T-helper 2 cell treated with Interferon-gamma antibody and Interleukin-4, amounts not matched to agents 100 ng/mL and 5 ng/mL, for 36 hours (primary cell): ENCODE data around the gene TTC13. TPM values are rescaled to one million over a fixed set of nuclear protein-coding genes. Genes with fewer than 3 reads are reported as not detected.
"Not testable (repeated sequence)": the region's sequence is repeated elsewhere in the genome, so short reads cannot be mapped to it uniquely, and the experiment has no call there.

Experiments used
- intact Hi-C: fragments of 100-400 bp; cut with micrococcal nuclease; formaldehyde crosslinking; loops from one replicate; pipeline ENCODE4 v1.15.1; 2023
- total RNA-seq: library from RNA; stranded (reverse); gene quantifications from 2 replicates; pipeline ENCODE4 v1.2.3, GENCODE V29; 2022

TTC13 gene
- total RNA-seq, 1 donor from 2014 or later = 29.1 TPM

DNA sequence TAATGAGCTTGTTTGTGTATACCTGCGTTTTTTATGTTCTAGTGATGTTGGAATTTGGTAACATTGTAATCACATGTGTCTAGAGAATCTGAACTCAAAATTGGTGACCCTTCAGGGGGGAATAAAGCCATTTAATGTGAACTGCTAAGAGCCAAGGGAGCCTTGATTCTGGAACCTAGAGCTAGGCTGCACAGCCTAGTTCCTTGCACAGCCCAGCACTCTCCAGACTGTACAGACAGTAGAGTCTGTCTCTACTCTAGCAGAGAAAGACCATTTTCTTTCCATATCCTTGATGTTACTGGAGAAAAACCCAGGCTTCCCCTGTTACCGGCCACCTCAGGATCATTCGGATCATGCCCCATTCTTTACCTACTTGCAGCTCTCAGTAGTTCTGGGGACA, 8.8 kb upstream of the TTC13 start:
- intact Hi-C loops = no loop called here

DNA sequence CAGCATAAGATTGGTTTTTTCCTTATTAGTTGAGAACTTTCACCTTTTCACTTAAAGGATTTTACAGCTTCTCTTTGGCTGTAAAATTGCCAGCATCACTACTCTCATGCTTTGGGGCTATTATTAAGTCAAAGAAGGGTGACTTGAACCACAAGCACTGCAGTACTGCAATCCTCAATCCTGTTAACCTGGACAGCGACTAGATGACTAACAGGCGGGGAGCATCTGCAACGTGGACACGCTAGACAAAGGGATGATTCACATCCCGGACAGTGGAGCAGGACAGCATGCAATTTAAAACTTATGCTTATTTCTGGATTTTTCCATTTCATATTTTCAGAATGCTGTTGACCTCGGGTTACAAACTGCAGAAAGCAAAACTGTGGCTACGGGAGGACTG, 8.3 kb upstream of the TTC13 start:
- intact Hi-C loops = no loop called here

DNA sequence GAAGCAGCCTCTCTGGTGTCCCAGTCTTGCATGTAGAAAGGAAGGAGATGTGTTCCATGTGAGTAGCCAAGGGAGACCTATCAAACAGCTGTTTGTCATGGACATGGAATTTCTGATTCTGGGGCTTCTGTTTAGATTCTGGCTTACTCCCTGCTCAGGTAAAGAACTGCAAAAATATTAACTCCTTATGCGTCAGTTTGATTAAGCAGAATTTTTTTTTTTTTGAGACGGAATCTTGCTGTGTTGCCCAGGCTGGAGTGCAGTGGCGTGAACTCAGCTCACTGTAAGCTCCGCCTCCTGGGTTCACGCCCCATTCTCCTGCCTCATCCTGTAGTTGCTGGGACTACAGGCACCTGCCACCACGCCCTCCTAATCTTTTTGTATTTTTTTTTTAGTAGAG, 7.0 kb upstream of the TTC13 start:
- intact Hi-C loops = no loop called here

DNA sequence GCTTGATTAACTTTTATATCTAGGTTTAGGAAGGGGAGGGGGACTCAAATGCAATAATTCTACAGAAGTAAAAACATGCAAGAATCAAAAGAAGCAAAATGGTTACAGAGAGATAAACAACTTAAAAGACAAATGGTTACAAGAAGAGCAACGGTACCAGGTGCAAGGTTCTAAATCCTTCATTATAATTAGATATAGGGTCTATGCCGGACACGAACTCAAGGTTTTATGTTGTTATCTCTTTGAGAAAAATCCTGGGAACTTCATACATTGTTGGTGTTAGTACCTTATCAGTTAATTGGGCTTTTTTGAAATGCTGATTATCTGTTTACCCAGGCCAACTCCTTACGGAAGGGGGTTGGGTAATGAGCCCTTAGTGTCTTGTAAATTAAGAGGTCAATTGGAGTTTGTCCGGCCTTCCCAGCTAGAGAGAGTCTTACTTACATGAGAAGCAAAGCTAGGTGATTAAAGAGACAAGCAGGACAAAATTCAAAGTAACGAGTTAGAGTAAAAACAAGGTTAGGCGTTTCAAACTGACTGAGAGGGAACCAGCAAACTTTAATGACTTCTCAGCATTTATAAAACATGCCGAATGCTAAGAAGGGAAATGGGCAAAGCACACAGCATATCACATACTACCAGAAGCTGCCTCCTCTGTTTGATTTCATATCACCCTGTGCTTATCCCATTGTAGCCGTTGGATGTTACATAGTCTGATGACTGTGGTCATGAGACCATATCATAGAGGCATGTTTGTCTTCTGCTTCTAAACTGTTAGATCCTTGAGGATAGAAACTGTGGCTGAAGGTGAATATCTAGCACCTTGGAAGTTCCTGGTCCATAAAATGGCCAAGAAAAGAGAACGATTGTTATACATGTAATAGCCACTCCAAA, 6.2 kb upstream of the TTC13 start:
- intact Hi-C loops = not testable (repeated sequence)

DNA sequence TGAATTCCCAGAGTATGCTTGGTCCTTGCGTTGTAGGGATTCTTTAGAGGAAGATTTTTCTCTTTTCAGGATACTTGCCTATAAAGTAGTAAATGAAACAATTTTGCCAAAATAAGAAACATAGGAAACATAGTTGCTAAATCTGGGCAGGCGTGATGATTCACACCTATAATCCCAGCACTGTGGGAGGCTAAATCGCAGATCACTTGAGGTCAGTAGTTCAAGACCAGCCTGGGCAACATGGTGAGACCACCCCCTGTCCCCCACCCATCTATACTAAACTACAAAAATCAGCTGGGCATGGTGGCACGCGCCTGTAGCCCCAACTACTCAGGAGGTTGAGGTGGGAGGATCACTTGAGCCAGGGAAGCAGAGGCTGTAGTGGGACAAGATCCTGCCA, 5.2 kb upstream of the TTC13 start:
- intact Hi-C loops = no loop called here

DNA sequence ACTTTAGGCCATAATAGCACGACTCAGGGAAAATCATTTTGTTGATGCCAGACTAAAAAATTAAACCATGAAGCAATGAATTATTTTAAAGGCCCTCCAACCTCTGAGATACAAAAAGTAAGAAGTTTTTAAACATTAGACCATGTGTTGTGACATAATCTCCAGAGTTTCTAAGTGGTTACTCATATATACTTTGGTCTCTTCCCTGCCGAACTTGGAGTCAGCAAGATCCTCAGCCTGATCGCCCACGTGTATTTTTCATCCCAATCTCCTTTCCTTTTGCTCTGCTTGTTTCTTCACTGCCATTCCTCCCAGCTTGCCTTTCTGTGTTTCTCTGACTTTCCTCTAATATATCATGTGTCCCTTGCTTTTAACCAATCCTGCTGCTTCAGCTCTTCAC, 4.0 kb upstream of the TTC13 start:
- intact Hi-C loops = no loop called here

DNA sequence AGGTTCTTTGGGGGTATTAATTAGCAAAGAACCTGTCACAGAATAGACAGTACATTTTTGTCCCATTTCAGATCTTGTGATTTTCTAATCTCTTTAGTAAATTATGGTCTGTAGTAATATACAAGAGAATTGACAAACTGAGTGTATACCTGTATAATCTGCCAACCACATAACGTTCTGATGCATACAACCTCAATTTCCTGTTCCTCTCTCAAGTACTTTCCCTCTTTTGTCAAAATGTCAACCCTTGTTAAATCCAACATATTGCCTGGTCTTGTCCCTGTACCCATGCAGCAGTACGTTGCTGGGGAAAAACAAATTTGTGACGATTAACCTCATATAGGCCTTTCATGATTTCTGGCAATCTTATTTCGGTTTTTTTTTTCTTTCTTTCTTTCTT, 1.3 kb upstream of the TTC13 start:
- intact Hi-C loops = loop anchor here (1.0 to 5.0 kb wide), 8 partner anchors 43 to 549 kb away; partner anchors contain the start of genes C1orf198, COG2, GNPAT and SPRTN

DNA sequence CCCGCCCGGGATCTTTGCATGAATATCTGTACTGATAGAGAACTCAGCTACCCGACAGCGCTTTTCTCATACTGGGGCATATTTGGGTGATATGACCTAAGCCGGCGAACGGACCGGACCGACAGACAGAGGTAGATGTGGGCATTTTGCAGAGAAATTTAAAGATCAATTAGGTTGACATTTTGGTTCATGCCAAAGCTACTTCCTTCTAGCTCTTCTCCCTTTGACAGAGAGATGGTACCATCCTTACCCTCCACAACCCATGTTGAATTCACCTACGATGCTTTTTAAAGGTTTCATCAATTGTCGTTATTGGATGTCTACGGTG, 692 bp upstream of the TTC13 start:
- intact Hi-C loops = loop anchor here (1.0 to 5.0 kb wide), 8 partner anchors 42 to 549 kb away; partner anchors contain the start of genes C1orf198, COG2, GNPAT and SPRTN

DNA sequence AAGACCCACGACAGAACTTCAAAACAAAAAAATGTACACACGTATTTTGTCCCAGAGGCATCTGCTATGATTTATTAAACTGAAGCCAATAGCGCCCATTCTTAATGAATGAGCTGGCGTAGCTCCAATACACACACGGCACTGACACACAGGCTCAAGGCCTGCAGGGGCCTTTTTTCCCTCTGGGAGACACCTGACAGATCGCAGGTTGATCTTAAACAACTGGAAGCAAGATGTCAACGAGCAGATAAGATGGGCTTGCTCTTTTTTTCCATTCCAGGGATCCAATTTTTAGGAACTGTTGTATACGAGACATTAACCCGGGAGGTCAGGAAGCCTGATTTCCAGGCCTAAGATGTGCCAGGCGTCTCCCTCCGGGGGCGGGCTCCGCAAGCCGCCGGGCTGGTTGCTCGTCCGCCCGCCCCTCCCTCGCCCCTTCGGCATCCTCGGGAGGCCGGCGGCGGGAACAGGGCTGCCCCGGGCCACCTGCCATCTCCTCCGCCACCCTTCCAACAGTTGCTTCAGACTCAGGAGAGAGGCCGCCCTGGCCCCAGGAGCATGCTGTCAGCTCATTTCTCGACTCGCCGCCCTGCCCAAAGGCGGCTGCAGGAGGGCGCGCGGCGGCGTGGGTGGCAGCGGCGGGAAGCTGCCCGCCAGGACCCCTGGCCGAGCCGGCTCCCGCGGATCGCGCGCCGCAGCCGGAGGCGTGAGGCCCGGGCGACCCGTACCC, 735 bp downstream of the TTC13 start:
- intact Hi-C loops = loop anchor here (1.0 to 5.0 kb wide), 6 partner anchors 41 to 551 kb away; partner anchors contain the start of genes C1orf198, FAM89A, SPRTN and TSNAX

DNA sequence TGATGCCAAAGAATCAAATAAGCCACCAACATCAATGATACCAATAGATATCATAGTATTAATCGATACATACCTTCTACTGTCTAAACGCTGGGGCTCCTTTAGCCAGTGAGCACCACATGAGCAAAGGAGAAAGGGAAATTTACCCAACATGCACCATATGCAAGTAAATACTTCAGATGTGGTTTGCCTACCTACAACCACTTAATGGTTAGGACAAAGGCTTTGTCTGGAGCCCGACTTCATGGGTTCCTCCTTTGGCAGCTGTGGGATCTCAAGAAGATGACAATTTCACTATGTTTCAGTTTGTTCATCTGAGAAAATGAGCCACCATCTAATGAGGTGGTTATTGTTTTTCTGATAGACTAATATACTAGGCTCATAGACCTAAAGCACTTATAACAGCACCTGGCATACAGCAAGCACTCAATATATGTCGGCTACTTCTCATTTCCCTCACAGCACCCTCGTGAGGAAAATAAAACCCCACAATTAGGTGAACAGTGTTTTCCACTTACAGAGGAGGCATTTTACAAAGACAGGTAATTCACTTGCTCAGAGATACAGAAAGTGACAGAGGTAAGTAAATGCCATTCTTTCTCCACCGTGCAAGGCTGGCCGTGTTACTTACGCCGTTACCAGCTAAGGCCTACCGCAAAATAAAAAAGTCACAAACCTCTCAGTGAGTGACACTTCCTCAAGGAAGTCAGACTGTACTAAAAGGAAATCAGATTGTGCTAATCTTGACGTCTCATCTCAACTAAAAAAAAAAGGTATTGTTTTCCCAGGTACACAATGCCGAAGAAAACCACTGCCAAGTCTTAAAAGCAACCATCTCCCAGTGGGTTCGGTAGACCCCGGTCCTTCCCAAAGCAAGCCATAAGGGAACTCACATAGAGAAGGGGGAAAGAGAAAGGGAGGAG, 1.6 kb downstream of the TTC13 start:
- intact Hi-C loops = loop anchor here (5.0 kb wide), 1 partner anchor 40 kb away; no protein-coding TSS in a partner anchor

DNA sequence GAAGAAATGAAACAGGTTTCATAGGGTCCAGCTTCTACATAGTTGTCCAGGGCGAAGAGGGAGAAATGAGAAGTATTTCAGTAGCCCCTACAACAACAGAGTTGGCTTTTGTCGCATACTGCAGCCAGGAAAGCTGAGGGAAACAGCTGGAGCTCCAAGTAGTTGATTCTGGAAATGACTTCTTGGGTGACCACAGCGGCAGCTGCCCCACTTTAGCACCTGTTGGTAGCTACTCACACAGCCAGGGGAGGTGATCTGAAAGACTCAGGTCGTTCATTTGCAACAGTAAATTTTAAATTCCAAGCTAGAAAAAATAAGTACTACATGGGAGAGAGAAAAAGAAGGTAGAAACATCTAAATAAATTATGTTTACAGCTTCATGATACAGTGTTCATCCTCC, 2.3 kb downstream of the TTC13 start:
- intact Hi-C loops = loop anchor here (5.0 kb wide), 1 partner anchor 39 kb away; no protein-coding TSS in a partner anchor

DNA sequence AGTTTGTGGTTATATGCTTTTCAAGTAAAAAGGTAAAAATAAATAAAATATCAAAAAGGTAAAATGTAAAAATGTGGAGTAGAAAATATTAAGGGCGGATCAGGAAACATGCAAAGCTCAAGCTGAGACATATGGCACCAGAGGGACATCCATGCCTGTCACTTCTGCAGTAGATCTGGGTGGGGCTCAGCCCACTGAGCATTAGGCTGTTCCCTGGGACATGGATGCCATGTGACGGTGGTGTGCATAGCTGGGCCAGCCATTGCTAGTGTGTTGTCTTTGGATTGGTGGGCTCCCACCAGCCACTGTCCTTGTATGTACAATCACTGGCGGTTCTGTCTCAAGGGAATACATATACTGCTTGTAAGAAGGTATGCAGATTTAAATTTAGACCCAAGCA, 3.0 kb downstream of the TTC13 start:
- intact Hi-C loops = loop anchor here (5.0 kb wide), 1 partner anchor 38 kb away; no protein-coding TSS in a partner anchor

DNA sequence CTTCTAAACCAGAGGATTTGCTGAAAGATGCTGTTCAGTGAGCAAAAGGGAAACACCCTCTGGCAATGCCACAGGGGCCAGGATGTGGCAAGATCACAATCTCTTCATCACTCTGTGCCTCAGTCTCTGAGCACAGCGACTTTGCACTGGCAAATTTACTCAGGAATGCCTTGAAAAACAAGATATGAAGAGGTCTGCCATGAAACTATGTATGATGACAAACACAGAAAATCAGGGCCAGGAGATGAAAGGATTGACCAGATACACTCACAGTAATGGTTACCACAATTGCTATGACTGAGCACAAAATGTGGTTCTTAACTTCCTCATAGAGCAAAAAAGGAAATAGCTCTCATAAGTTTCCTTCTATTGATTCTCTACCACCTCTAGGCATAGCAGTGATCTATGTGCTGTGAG, 5.8 kb downstream of the TTC13 start:
- intact Hi-C loops = loop anchor here (1.0 to 2.0 kb wide), 2 partner anchors 56 to 300 kb away; no protein-coding TSS in a partner anchor

DNA sequence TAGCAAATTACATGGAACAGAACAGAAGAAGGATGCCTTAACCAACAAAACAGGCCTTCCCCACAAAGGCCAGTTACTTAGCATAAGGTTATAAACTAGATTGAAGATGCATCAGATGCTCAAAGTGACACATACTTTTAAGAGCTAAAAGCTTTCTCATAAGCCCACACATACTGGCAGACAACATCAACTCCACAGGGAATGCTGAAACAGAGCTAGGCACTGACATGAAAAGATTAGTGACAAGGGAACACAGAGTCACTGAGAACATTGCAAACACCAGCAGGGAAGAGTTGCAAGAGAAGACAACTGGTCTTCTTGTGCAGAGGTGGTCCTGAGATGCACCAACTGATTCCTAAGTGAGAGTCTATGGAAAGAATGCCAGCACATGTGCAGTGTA, 6.9 kb downstream of the TTC13 start:
- intact Hi-C loops = loop anchor here (1.0 to 2.0 kb wide), 2 partner anchors 54 to 301 kb away; no protein-coding TSS in a partner anchor

DNA sequence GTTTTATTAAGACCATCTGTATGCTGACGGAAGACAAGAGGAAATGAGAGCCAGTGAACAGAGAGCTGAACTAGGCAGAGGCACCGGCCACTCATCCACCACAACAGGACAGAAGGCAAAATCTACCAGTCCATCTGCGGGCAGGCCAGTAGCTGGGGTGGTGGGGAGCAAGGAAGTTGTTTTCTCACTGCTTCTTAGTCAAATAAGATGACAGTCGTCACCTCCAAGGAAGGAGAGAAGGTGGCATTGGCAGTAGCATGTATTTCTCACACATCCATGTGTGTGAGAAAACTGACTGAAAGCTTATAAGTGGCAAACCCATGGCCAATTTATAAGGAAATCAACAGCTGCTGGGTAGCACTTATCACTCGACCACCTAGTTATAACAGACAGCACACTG, 8.2 kb downstream of the TTC13 start:
- intact Hi-C loops = no loop called here

DNA sequence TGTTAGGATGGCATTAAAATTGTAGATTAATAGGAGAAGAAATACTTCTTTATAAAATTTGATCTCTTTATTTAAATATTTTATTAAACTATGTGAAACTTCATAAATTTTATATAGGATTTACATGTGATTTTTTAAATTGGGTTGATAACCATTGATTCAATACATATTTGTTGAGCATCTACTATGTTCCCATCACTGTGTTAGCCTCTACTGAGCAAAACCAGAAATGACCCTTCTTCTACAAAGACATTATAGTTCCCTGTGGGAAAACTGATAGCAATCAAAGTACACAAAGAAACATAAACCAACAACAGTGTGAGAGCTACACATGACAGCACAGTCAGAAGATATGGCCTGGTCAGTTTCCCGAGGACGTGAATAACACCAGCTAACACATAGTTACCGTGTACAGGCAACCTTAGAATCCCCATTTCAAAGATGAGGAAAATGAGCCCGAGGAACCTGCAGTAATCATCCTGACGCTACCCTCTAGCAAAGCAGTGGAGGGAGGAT, 12.2 kb downstream of the TTC13 start:
- intact Hi-C loops = no loop called here

DNA sequence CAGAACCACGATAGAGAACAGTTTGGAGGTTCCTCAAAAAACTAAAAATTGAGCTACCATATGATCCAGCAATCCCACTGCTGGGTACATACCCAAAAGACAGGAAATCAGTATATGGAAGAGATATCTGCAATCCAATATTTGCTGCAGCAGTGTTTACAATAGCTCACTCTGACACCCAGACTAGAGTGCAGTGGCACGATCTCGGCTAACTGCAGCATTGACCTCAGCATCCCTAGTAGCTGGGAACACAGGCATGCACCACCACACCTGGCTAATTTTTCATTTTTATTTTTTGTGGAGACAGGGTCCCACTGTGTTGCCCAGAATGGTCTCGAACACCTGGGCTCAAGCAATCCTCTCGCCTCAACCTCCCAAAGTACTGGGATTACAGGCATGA, 13.1 kb downstream of the TTC13 start:
- intact Hi-C loops = no loop called here

DNA sequence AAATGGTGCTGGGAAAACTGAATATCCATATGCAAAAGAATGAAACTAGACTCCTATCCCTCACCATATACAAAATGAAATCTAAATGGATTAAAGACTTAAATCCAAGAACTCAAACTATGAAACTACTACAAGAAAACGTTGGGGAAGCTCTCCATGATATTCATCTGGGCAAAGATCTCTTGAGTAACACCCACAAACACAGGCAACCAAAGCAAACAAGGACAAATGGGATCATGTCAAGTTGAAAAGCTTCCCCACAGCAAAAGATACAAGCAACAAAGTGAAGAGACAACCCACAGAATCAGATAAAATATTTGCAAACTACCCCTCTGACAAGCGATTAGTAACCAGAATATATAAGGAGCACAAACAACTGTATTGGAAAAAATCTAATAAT, 13.8 kb downstream of the TTC13 start:
- intact Hi-C loops = no loop called here

DNA sequence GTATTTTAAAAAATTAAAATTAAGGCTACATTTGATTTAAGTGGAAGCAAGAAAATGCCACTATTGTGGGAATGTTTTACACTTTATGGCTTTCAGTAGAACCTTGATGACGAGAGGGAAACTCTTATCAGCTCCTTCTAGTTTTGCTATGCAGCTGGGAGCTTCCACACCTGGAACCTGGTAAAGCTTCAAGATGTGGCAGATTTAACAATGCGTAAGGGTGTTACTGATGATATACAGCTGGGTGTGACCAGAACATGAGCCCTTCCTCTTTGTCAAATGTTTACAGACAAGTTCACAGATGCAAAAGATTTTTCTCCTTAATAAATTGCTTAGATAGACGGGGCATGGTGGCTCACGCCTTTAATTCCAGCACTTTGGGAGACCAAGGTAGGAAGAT, 20.3 kb downstream of the TTC13 start:
- intact Hi-C loops = no loop called here

DNA sequence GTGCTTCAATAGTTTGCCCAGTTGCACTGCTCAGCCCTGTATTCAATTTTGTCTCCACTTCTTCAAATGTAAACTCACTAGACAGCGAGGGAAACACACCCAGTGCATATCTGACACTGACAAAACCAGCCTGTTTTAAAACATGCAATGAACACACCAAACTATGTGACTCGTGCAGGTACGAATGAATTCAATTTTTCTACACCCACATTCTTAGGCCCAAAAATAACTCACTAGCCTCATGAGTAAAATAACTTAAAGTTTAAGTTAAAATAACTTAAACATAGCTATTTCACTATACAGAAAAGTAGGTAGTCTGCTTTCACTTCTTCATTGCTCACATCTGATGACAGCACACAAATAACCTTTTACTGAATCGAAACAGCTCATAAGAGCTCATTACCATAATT, 21.1 kb downstream of the TTC13 start:
- intact Hi-C loops = no loop called here

DNA sequence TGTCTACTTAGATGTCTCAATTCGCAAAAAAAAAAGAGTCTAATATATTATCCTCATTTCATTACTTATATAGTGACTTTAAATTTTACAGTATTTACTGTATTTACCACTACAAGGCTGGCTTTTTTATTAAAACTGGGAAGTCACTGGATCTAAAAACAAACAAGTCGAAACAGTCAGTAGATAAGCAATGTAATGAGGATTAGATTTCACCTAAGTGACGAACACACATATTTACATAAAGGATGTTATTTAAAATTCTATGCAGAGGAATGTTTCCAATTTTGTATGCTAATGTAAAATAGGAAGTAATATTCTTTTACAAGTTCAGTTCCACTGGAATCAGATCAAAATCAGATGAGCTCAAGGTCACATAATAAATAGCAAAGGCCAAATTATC, 28.3 kb downstream of the TTC13 start:
- intact Hi-C loops = no loop called here
